SH-SY5Y (cell line): ENCODE data around the gene NPIPA3.
"Not testable (repeated sequence)": the region's sequence is repeated elsewhere in the genome, so short reads cannot be mapped to it uniquely, and the experiment has no call there.

Experiments used
- GATA2 ChIP-seq: IDR thresholded peaks from 2 replicates; pipeline ENCODE4 v1.6.1; 2011; ENCODE audit warnings: mild to moderate bottlenecking, low read depth, low read length
- GATA3 ChIP-seq: IDR thresholded peaks from 2 replicates; pipeline ENCODE4 v1.6.1; 2011; ENCODE audit warnings: low read depth, mild to moderate bottlenecking, low read length, moderate library complexity

NPIPA3 gene

GRCh38 chr16:14703156-14704011, at the start of gene NPIPA3:
Gene NPIPA3, plus strand, starts transcription at chr16:14703411. Its CDS starts 5,533 bp downstream, at chr16:14708944.
- TF ChIP-seq GATA3, GATA2: not testable (repeated sequence)

- TF ChIP-seq GATA3 (no peak), GATA2 (no peak)
Observed at GRCh38 chr16:14658063-14658462, 45.1 kb upstream of the NPIPA3 start.

- no peak for TF ChIP-seq GATA2
- no peak for TF ChIP-seq GATA3
Observed at GRCh38 chr16:14667347-14668266, 35.6 kb upstream of the NPIPA3 start.

GRCh38 chr16:14668556-14669223, 34.5 kb upstream of the NPIPA3 start:
- TF ChIP-seq GATA3 = no peak
- no peak for TF ChIP-seq GATA2

- TF ChIP-seq GATA2 = no peak
- no peak for TF ChIP-seq GATA3
Observed at GRCh38 chr16:14669776-14670175, 33.4 kb upstream of the NPIPA3 start.

GRCh38 chr16:14672403-14672971, 30.7 kb upstream of the NPIPA3 start:
- TF ChIP-seq GATA2 (no peak), GATA3 (no peak)

- TF ChIP-seq GATA2 (no peak), GATA3 (no peak)
Observed at GRCh38 chr16:14676633-14677032, 26.6 kb upstream of the NPIPA3 start.

GRCh38 chr16:14677627-14678026, 25.6 kb upstream of the NPIPA3 start:
- TF ChIP-seq GATA2 = no peak
- no peak for TF ChIP-seq GATA3

- no peak for TF ChIP-seq GATA3
- TF ChIP-seq GATA2 = no peak
Observed at GRCh38 chr16:14678748-14679497, 24.3 kb upstream of the NPIPA3 start.

- TF ChIP-seq GATA2 = no peak
- TF ChIP-seq GATA3 = no peak
Observed at GRCh38 chr16:14681115-14681514, 22.1 kb upstream of the NPIPA3 start.

GRCh38 chr16:14682121-14682520, 21.1 kb upstream of the NPIPA3 start:
- TF ChIP-seq GATA2 (no peak), GATA3 (no peak)

GRCh38 chr16:14694129-14694528, 9.1 kb upstream of the NPIPA3 start, which contains the start of gene PLA2G10:
Gene PLA2G10, minus strand, starts transcription at chr16:14694308. Its CDS starts 79 bp downstream, at chr16:14694229.
- TF ChIP-seq GATA3, GATA2: not testable (repeated sequence)
